Choroid plexus epithelial cell (primary cell): ENCODE data around the gene CYP3A4.

Experiments used
- DNase-seq: peaks from one replicate; pipeline ENCODE4 v3.0.0-alpha.2; 2010; ENCODE audit warnings: low read depth
- H3K4me3 ChIP-seq: 2 replicates; pipeline ENCODE4 v1.5.1; 2011; ENCODE audit warnings: low read depth, mild to moderate bottlenecking, control low read depth, low read length, moderate library complexity
- TF ChIP-seq, protein P1 (sequence below): conservative IDR thresholded peaks from 2 replicates; pipeline ENCODE4 v1.5.1; 2011; ENCODE audit warnings: low read depth, mild to moderate bottlenecking, control low read depth, inconsistent platforms, low read length, moderate library complexity

Gene CYP3A4

DNA sequence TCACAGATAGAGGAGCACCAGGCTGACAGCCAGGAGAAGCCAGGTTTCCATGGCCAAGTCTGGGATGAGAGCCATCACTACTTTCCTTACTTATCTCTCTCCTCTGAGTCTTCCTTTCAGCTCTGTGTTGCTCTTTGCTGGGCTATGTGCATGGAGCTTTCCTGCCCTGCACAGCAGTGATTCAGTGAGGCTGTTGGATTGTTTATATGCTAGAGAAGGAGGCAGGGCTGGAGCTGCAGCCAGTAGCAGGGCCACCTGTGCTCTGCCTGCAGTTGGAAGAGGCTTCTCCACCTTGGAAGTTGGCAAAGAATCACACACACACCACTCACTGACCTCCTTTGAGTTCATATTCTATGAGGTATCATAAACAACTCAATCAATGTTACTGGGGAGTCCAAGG, at the start of gene CYP3A4:
Gene CYP3A4 (minus strand): TSS at position 178 of the 400 bp plus-strand sequence. CDS start 103 bp downstream, at position 75.
- TF ChIP-seq, protein P1, sequence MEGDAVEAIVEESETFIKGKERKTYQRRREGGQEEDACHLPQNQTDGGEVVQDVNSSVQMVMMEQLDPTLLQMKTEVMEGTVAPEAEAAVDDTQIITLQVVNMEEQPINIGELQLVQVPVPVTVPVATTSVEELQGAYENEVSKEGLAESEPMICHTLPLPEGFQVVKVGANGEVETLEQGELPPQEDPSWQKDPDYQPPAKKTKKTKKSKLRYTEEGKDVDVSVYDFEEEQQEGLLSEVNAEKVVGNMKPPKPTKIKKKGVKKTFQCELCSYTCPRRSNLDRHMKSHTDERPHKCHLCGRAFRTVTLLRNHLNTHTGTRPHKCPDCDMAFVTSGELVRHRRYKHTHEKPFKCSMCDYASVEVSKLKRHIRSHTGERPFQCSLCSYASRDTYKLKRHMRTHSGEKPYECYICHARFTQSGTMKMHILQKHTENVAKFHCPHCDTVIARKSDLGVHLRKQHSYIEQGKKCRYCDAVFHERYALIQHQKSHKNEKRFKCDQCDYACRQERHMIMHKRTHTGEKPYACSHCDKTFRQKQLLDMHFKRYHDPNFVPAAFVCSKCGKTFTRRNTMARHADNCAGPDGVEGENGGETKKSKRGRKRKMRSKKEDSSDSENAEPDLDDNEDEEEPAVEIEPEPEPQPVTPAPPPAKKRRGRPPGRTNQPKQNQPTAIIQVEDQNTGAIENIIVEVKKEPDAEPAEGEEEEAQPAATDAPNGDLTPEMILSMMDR = no peak
- no peak for DNase-seq
- no peak within 1 kb of the TSS for H3K4me3 ChIP-seq

DNA sequence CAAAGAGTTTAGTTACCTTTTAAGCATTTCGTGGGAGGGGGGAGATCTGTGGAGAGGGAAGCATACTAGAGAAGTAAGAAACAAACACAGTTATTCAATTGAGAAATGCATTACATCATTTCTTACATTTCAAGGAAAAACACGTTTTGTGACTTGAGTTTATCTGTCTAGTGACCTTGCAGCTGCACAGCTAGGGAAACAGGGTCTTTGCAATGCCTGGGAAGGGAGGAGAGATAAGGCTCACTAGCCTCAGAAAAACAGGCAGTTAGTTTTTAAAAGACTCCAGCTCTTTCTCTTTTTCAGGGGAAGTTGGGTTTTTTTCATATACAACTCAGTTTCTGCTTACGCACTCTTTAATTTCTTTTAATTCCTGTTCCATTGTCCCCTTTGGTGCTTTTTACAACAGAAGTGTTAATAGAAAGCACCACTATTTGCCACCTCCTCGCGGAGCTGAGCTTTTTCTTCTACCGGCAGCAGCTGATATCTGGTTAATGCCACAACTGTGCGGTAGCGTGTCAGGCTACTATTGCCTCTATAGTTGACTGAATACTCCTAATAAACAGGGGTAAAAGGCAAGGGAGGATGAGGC, 49.4 kb upstream of the CYP3A4 start:
- TF ChIP-seq, protein P1 = no peak
- no peak for DNase-seq
- no peak overlapping the region for H3K4me3 ChIP-seq

DNA sequence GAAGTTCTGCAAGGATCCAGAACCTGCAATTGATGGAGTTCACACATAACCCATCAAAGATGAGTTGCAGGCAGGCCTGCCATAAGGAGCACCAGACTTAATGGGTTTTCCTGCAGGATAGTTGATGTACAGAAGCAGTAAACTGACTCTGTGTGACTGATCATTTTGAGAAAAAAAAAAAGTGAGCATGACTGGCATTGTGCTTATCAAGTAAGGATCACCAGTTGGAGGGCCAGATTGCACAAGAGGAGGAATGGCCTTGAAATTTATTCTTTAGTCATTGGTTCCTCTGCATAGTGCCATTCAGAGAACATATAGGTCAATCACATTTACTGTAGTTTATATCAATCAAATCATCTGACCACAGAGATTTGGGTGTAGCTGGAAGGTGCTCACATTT, 47.6 kb upstream of the CYP3A4 start:
- DNase-seq = no peak
- no peak overlapping the region for H3K4me3 ChIP-seq

DNA sequence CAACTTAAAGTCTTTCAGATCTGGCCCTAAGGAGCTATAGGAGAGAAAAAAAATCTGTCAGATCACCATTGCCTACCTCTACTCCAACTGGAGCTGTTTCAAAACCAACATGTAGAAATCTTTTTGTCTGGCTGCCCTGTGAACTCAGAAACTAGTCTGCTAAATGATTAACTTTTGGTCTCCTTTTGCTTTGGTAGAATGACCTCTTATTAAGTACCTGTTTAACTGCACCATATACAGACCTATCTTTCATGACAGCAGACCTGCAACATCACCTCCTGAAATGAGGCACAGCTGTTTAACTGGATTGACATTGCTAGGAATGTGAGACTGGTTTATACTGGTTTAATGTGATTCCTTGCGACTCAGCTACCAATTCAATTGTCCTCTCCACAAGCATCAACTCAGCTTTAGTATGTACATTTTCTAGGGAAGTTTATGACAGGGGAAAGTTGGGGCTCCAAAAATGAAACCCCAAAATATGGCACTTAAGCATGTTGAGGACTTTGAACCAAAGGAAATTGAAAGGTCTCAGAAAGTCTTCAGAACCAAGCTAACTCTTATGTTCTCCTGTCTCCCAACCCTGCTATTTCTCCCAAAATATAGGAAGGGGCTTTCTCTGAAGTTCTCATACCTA, 45.7 kb upstream of the CYP3A4 start:
- DNase-seq = no peak
- TF ChIP-seq, protein P1 = no peak

More for the DNA sequence above, 47.6 kb upstream of the CYP3A4 start:
- TF ChIP-seq, protein P1 = no peak

DNA sequence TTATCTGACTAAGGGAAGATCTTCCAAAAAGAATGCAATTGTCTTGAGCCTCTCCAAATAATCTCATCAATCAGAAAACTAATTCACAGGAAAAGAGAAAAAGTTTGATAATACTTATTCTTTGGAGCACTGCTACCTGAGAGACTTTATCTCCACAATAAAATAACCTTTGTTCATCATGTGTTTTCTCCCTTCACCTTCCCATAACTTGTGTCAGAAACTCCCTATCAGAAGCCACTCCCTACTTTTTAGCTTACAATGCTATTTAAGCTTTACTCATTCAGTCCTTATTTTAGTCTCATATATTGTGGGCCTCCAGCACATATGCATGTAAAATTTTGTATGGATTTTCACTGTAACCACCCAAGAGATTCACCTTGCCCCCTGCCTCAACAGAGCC, 44.8 kb upstream of the CYP3A4 start:
- TF ChIP-seq, protein P1 = no peak
- DNase-seq = no peak
- no peak overlapping the region for H3K4me3 ChIP-seq

More for the DNA sequence above, 45.7 kb upstream of the CYP3A4 start:
- no peak overlapping the region for H3K4me3 ChIP-seq

GRCh38 chr7:99827040-99827778, 43.2 kb upstream of the CYP3A4 start:
- H3K4me3 ChIP-seq = no peak overlapping the region
- TF ChIP-seq, protein P1 = no peak
- no peak for DNase-seq
